ENCODE data around the gene LSM14A. TPM values are rescaled to one million over a fixed set of nuclear protein-coding genes. Genes with fewer than 3 reads are reported as not detected.
A peak's percentile ranks its signal among the peaks of the same experiment; 100 is the strongest.
"Not testable (repeated sequence)": the region's sequence is repeated elsewhere in the genome, so short reads cannot be mapped to it uniquely, and the experiment has no call there.

LSM14A gene
- total RNA-seq, 1 donor from 2014 or later: 65.4 TPM

- Histone ChIP-seq H3K4me3 (no peak overlapping the region), H3K27ac (replicated peaks) (no peak overlapping the region), H3K4me1 (no peaks in the 10 kb centered on the region), H3K27me3 (ENCODE audit: low read depth) (no peaks in the 10 kb centered on the region), H3K36me3 (no peaks in the 10 kb centered on the region), H3K9me3 (replicated peaks) (no peaks in the 10 kb centered on the region)
- intact Hi-C loops (cut with micrococcal nuclease): no loop called here
- no peak for TF ChIP-seq CTCF (IDR thresholded peaks at IDR 0.05; ENCODE audit: borderline replicate concordance)
- no peak for DNase-seq
These were observed 7.0 kb upstream of the LSM14A start for GRCh38 chr19:34165295-34165738.

GRCh38 chr19:34169475-34170199, 2.7 kb upstream of the LSM14A start:
- intact Hi-C loops (cut with micrococcal nuclease); H3K27me3 ChIP-seq (ENCODE audit: low read depth); H3K27ac ChIP-seq (replicated peaks): not testable (repeated sequence)

GRCh38 chr19:34171539-34171876, 796 bp upstream of the LSM14A start:
- no peak for DNase-seq

More at GRCh38 chr19:34169475-34170199, 2.7 kb upstream of the LSM14A start:
- not testable (repeated sequence) for H3K4me3 ChIP-seq; H3K36me3 ChIP-seq; DNase-seq; H3K9me3 ChIP-seq (replicated peaks)
- peaks cover 33% of the 10 kb centered on the region for H3K4me1 ChIP-seq

GRCh38 chr19:34172661-34173192, 423 bp downstream of the LSM14A start:
- TF ChIP-seq CTCF (IDR thresholded peaks at IDR 0.05; ENCODE audit: borderline replicate concordance): no peak
- H3K4me1 ChIP-seq: peaks cover 64% of the 10 kb centered on the region
- peak; percentile 31 for DNase-seq

More at GRCh38 chr19:34171539-34171876, 796 bp upstream of the LSM14A start:
- intact Hi-C loops (cut with micrococcal nuclease): no loop called here
- peaks cover 3% of the 10 kb centered on the region for H3K36me3 ChIP-seq
- no peaks in the 10 kb centered on the region for H3K27me3 ChIP-seq (ENCODE audit: low read depth)
- H3K4me3 ChIP-seq: peak overlapping the region; percentile 97
- H3K27ac ChIP-seq (replicated peaks): peak overlapping the region; percentile 99
- H3K4me1 ChIP-seq: peaks cover 52% of the 10 kb centered on the region
- H3K9me3 ChIP-seq (replicated peaks): no peaks in the 10 kb centered on the region
- no peak for TF ChIP-seq CTCF (IDR thresholded peaks at IDR 0.05; ENCODE audit: borderline replicate concordance)

GRCh38 chr19:34173193-34173956, 1.1 kb downstream of the LSM14A start:
- intact Hi-C loops (cut with micrococcal nuclease): no loop called here
- no peak for DNase-seq
- peaks cover 3% of the 10 kb centered on the region for H3K36me3 ChIP-seq
- no peaks in the 10 kb centered on the region for H3K9me3 ChIP-seq (replicated peaks)
- no peaks in the 10 kb centered on the region for H3K27me3 ChIP-seq (ENCODE audit: low read depth)
- H3K4me3 ChIP-seq: peak overlapping the region; percentile 97
- H3K4me1 ChIP-seq: peaks cover 70% of the 10 kb centered on the region
- peak overlapping the region; percentile 99 for H3K27ac ChIP-seq (replicated peaks)
- peak; percentile 26 for TF ChIP-seq CTCF (IDR thresholded peaks at IDR 0.05; ENCODE audit: borderline replicate concordance)

More at GRCh38 chr19:34172661-34173192, 423 bp downstream of the LSM14A start:
- H3K27me3 ChIP-seq (ENCODE audit: low read depth): no peaks in the 10 kb centered on the region
- intact Hi-C loops (cut with micrococcal nuclease): no loop called here
- H3K4me3 ChIP-seq: peak overlapping the region; percentile 97
- peak overlapping the region; percentile 99 for H3K27ac ChIP-seq (replicated peaks)
- no peaks in the 10 kb centered on the region for H3K9me3 ChIP-seq (replicated peaks)
- peaks cover 3% of the 10 kb centered on the region for H3K36me3 ChIP-seq

- H3K36me3 ChIP-seq; DNase-seq; H3K9me3 ChIP-seq (replicated peaks); H3K27me3 ChIP-seq (ENCODE audit: low read depth); intact Hi-C loops (cut with micrococcal nuclease): not testable (repeated sequence)
- Histone ChIP-seq H3K4me1 (peaks cover 88% of the 10 kb centered on the region), H3K27ac (replicated peaks) (peak overlapping the region; percentile 99), H3K4me3 (peak overlapping the region; percentile 97)
These were observed 2.9 kb downstream of the LSM14A start for GRCh38 chr19:34175173-34175572.

Data from left ventricle myocardium inferior (tissue), 1 donor.